AG04450 (cell line): ENCODE results near the gene PPY. TPM values are rescaled to one million over a fixed set of nuclear protein-coding genes. Genes with fewer than 3 reads are reported as not detected.

Experiments used
- CTCF ChIA-PET: fragments of 300-600, 350-600 bp; formaldehyde crosslinking; extraction: SDS; loops from one replicate; lab custom pipeline; 2022; ENCODE audit warnings: antibody characterized with exemption, inconsistent platforms; lab: Charles Lee
- POLR2A ChIA-PET: fragments of 350-600 bp; formaldehyde crosslinking; extraction: SDS; loops from one replicate; lab custom pipeline; 2021; ENCODE audit warnings: antibody characterized with exemption, inconsistent platforms; lab: Yijun Ruan, JAX
- DNase-seq: peaks from one replicate; pipeline ENCODE4 v3.0.0-alpha.2; 2011; ENCODE audit warnings: low read depth, low spot score
- H3K27ac ChIP-seq: one replicate; pipeline ENCODE4 v1.5.1; 2012; ENCODE audit warnings: low read depth, low read length, control low read depth
- H3K27me3 ChIP-seq: one replicate; pipeline ENCODE4 v1.6.0; 2012; ENCODE audit warnings: low read length; ENCODE audit not compliant: control insufficient read depth, insufficient read depth
- H3K4me3 ChIP-seq: 2 replicates; pipeline ENCODE4 v1.5.1; 2011; ENCODE audit warnings: mild to moderate bottlenecking, low read depth, low read length, control low read depth
- H3K9me3 ChIP-seq: 2 replicates; pipeline ENCODE4 v1.5.1; 2012; ENCODE audit warnings: low read length; ENCODE audit not compliant: control insufficient read depth, insufficient read depth
- polyA minus RNA-seq: library from RNA; depleted of rRNA, polyadenylated mRNA; stranded (reverse); fragments of >200 nt; gene quantifications from 2 replicates; pipeline ENCODE4 v1.2.3, GENCODE V29; 2011; rRNA and poly(A)+ RNA removed
- polyA plus RNA-seq: library from polyadenylated mRNA; depleted of rRNA; stranded (reverse); fragments of >200 nt; gene quantifications from 2 replicates; pipeline ENCODE4 v1.2.3, GENCODE V29; 2011; rRNA removed
- TF ChIP-seq, protein P1 (sequence below): IDR thresholded peaks from 2 replicates; pipeline ENCODE4 v1.5.1; 2011; ENCODE audit warnings: low read depth, low read length, control low read depth, inconsistent platforms

PPY gene, protein sequence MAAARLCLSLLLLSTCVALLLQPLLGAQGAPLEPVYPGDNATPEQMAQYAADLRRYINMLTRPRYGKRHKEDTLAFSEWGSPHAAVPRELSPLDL
- polyA plus RNA-seq: not detected in 2 replicates
- not detected in 2 replicates for polyA minus RNA-seq

DNA sequence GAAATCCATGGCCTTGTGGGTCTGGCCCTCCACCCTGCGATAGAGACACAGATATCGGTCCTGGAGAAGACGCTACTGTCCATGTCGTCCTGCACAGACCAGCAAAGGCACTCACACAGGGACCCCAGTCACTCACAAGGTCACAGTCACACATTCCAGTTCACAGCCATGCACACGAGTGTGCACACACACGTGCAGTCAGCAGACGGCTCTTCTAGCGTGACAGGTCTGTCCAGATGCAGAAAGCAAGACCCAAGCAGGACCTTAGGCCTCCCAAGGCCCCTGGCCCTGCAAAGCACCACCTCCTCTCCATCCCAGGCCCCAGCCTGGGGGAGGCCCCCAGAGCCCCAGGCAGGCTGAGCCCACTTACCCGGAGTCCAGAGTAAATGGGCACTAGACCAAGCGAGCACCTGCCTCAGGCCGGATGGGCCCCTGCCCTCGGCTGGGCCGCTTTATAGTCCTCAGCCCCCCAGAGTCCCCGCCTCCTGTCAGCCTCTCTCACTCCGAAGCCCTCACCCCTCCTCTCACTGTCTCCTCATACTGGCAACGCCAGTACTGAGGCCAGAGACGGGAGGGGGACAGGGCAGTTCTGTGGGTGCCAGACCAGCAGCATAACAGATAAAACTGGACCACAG lies at the start of gene PPY:
Gene PPY (minus strand): TSS at position 426 of the 635 bp plus-strand sequence. CDS start 822 bp downstream, outside the sequence.
- POLR2A ChIA-PET: no interaction called here
- TF ChIP-seq, protein P1, sequence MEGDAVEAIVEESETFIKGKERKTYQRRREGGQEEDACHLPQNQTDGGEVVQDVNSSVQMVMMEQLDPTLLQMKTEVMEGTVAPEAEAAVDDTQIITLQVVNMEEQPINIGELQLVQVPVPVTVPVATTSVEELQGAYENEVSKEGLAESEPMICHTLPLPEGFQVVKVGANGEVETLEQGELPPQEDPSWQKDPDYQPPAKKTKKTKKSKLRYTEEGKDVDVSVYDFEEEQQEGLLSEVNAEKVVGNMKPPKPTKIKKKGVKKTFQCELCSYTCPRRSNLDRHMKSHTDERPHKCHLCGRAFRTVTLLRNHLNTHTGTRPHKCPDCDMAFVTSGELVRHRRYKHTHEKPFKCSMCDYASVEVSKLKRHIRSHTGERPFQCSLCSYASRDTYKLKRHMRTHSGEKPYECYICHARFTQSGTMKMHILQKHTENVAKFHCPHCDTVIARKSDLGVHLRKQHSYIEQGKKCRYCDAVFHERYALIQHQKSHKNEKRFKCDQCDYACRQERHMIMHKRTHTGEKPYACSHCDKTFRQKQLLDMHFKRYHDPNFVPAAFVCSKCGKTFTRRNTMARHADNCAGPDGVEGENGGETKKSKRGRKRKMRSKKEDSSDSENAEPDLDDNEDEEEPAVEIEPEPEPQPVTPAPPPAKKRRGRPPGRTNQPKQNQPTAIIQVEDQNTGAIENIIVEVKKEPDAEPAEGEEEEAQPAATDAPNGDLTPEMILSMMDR: no peak
- H3K9me3 ChIP-seq: no peaks in the 10 kb centered on the region; the same call in 1 of the 2 replicates
- no peak for DNase-seq
- H3K27me3 ChIP-seq: peaks cover 26% of the 10 kb centered on the region
- CTCF ChIA-PET: interaction anchor here (0.8 to 4.1 kb wide), 10 partner anchors 16 to 226 kb away, joined by 3 to 123 read pairs (median 12); no protein-coding TSS in a partner anchor
- no peak within 1 kb of the TSS for H3K27ac ChIP-seq
- H3K4me3 ChIP-seq: no peak within 1 kb of the TSS

DNA sequence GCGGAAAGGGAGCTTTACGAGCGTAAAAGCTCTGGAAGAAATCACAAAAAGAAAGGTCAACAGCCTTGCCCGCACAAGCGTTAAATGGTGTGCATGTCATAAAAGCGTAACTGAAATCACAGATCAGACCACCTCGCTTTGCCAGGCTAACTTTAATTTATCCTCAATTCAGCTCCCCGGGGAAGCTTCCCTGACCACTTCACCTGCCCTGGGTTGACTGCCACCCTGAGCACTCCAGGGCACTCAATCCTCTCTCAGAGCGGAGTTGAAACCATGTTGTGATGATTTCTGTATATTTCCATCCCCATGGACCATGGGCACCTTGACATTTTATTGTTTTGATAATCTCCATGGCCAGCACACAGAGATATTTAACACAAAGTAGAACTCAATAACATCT lies 46.0 kb upstream of the PPY start:
- H3K4me3 ChIP-seq: no peak overlapping the region
- TF ChIP-seq, protein P1: no peak
- ChIA-PET CTCF (interaction anchor here (1.0 kb wide), 1 partner anchor 44 kb away, joined by 6 read pairs; no protein-coding TSS in a partner anchor), POLR2A (no interaction called here)
- no peaks in the 10 kb centered on the region; the same call in 1 of the 2 replicates for H3K9me3 ChIP-seq
- H3K27me3 ChIP-seq: peaks cover 26% of the 10 kb centered on the region
- no peak for DNase-seq
- H3K27ac ChIP-seq: no peak overlapping the region

- Histone ChIP-seq H3K27ac (no peak overlapping the region), H3K9me3 (no peaks in the 10 kb centered on the region; the same call in 1 of the 2 replicates), H3K4me3 (no peak overlapping the region), H3K27me3 (peaks cover 36% of the 10 kb centered on the region)
- TF ChIP-seq, protein P1: no peak
- POLR2A ChIA-PET: no interaction called here
- CTCF ChIA-PET: interaction anchor here (0.6 to 2.0 kb wide), 3 partner anchors 9 to 45 kb away, joined by 3 to 6 read pairs (median 3); partner anchors contain the start of gene PPY
- DNase-seq: no peak
These were observed 45.1 kb upstream of the PPY start for GRCh38 chr17:43987131-43988021.

- no peak for DNase-seq
- CTCF ChIA-PET: interaction anchor here (1.1 to 2.0 kb wide), 2 partner anchors 42 to 44 kb away, joined by 3 to 6 read pairs; partner anchors contain the start of gene PPY
- POLR2A ChIA-PET: no interaction called here
These were observed 44.1 kb upstream of the PPY start for GRCh38 chr17:43986225-43986981.

More at GRCh38 chr17:43986225-43986981, 44.1 kb upstream of the PPY start:
- H3K27ac ChIP-seq: no peak overlapping the region
- H3K27me3 ChIP-seq: peaks cover 43% of the 10 kb centered on the region
- H3K9me3 ChIP-seq: no peaks in the 10 kb centered on the region; the same call in 1 of the 2 replicates
- TF ChIP-seq, protein P1: no peak
- H3K4me3 ChIP-seq: no peak overlapping the region
